Epidermal melanocyte (primary cell): ENCODE measurements around the gene FUS.
A peak's percentile ranks its signal among the peaks of the same experiment; 100 is the strongest.
"Not testable (repeated sequence)": the region's sequence is repeated elsewhere in the genome, so short reads cannot be mapped to it uniquely, and the experiment has no call there.

Experiments
- DNase-seq: peaks from one replicate; pipeline ENCODE4 v3.0.0; 2011; ENCODE audit warnings: low spot score; ENCODE audit not compliant: insufficient read length

The FUS gene

GRCh38 chr16:31179747-31180459 is at the start of gene FUS:
Gene FUS, plus strand, starts transcription at chr16:31180139. Its CDS starts 76 bp downstream, at chr16:31180215.
- peak; percentile 93 for DNase-seq

DNA sequence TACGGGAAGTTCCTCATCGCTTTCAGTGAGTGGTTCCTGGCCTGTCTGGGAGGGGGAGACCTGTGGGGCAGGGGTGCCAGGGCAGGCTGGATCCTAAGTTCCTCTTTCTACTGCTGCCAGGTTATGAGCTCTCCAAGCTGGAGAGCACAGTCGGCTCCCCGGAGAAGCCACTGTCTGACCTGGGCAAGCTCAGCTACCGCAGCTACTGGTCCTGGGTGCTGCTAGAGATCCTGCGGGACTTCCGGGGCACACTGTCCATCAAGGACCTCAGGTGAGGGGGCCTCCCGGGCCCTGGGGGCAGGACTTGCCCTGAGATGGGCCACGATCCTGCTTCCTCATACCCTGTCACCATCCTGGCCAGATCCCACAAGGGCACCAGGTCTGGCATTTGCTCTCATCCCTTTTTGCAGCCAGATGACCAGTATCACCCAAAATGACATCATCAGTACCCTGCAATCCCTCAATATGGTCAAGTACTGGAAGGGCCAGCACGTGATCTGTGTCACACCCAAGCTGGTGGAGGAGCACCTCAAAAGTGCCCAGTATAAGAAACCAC is 49.5 kb upstream of the FUS start:
- DNase-seq = no peak

DNA sequence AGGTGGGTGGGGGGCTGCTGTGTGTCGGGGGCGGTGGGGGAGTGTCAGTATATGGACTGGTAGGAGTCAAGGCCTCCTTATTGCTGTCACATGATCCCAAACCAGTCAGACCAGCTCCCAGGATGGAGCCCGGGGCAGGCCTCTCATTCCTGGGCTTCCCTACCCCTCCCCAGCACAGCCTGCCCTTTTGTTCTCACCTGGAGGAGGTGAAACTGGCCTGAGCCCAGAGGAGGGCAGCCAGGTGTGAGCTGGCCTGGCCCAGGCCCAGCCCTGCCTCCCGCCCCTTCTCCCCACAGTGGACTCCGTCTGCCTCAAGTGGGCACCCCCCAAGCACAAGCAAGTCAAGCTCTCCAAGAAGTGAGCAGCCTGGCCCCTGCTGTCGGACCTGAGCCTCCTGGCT is 49.0 kb upstream of the FUS start:
- DNase-seq = no peak

DNA sequence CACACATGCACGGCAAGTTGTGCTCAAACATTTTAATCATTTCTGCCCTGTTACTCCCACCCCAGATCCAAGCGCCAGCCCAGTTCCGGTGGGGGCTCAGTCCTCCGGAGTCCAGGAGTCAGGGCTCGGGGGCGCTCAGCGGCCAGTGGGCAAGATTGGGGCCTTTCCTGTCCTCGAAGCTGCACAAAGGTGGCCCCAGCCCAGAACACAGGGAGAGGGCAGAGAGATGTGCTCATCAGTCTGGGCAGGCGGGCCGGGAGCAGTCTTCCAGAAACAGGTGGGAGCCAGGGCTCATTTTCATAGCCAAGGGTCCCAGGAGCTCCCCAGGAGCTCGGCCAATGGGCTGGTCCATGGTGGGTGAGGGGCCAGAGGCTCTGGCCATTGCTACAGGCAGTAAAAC is 48.5 kb upstream of the FUS start:
- no peak for DNase-seq

DNA sequence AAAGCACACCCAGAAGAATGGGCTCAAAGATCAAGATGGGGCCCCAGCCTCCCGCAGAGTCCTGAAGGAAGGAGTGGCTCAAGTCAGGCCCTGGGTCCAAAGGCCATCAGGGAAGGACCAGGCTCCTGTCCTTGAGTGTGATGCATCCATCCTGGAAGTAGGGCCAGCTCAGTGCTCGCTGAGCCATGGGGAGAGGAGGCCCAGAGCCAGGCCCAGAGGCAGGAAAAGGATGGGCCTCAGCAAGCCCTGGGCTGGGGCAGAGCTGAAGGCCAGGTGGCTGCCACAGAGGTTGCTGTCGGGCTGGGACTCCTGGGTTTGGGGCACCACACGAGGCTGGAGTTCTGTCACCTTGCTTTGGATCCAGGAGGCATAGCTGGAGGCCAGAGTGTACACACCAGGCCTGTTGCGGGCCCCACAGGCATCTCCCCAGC is 48.1 kb upstream of the FUS start:
- DNase-seq = no peak

GRCh38 chr16:31132303-31132979 is 47.5 kb upstream of the FUS start:
- DNase-seq = no peak

- no peak for DNase-seq
Observed at GRCh38 chr16:31133046-31133501, 46.9 kb upstream of the FUS start.

DNA sequence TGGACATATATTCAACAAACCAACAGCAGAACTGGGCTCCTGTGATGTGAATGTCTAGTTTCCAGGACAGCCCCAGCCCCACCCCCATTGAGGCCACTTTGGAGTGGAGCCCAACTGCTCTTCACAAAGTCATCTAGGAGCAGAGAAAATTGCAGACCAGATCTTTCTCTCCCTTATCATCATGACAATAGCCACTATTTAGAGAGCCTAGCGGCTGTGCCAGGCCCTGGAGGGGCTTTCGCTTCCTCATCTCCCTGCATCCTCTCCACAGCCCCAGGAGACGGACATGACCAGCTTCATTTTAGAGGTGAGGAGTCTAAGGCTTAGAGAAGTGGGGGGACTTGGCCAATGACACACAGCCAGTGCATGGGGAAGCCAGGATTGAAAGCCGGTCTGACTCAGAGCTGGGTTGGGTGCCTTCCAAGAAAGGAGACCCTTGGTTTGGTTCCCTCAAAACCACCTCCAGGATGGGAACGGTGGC is 45.8 kb upstream of the FUS start:
- DNase-seq = peak; percentile 78

GRCh38 chr16:31134625-31135534 is 45.1 kb upstream of the FUS start:
- DNase-seq = no peak

- no peak for DNase-seq
Observed at GRCh38 chr16:31135535-31136286, 44.2 kb upstream of the FUS start, which contains the start of gene PRSS8. Gene PRSS8, minus strand, starts transcription at chr16:31135727. Its CDS starts 229 bp downstream, at chr16:31135498.

GRCh38 chr16:31136287-31136662 is 43.7 kb upstream of the FUS start:
- no peak for DNase-seq

- not testable (repeated sequence) for DNase-seq
Observed at GRCh38 chr16:31136822-31137499, 43.0 kb upstream of the FUS start.

- no peak for DNase-seq
Observed at GRCh38 chr16:31138621-31139578, 41.0 kb upstream of the FUS start.

GRCh38 chr16:31141071-31141469 is 38.9 kb upstream of the FUS start:
- DNase-seq = not testable (repeated sequence)

DNA sequence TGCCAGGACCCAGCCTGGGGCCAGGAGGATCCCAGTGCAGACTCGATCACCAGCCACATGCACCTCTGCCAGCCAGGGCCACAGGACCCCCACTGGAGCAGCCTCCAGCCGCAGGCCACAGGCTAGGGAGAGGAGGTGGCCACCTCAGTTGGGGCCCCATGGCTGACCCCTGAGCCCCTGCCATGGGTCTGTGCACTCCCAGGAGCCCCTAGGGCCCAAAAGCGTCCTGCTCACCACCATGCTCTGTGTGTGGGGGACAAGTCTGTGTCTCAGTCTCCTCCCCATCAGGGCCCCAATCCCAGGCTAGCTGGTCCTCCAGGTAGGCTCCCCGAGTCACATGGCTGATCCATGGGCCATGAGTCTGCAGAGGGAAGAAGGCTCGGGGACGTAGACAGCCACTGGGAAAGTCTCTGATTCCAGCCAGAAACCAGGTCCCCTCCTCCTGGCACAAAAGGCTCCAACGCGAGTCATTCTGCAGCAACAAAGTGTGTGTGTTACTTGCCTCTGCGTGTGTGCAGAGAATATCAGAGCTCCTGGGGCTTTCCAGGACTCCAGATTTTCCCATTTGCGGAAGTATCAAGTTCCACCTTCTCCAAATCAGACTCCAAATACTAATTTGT is 38.3 kb upstream of the FUS start:
- DNase-seq = peak; percentile 29

GRCh38 chr16:31142109-31143010 is 37.6 kb upstream of the FUS start:
- DNase-seq = peak; percentile 99

DNA sequence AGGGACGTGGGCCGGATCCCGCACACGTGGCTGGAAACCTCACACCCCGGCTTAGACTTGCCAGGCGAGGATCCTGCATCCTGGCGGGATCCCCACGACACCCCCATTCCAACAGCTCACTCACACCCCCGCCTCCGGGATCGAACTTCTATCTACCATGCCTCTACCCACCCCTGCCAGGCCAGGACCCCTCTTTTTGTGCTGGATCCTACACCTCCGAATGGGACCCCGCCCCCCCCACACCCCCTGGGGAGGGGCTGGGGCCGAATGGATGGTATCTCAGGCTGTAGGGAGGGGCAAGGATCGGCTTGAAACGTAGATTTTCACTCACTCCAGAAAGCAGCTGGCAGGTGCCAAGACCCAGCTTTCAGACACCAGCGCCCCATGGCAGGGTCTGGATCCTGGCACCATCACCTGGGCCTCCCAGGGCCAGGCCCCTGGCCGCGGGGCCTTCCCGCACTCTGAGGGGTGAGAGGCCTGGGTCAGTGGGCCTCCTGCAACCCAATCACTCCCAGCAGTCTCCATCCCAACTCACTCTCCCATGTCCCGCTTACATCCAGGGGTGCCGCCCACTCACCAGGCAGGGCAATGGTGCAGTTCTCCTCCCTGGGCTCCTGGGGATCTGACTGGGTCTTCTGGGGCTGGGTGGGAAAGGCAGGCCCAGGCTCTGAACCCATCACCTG is 36.8 kb upstream of the FUS start:
- DNase-seq = no peak
